WTC11 (cell line): ENCODE data around the gene CPNE6. TPM values are rescaled to one million over a fixed set of nuclear protein-coding genes. Genes with fewer than 3 reads are reported as not detected.

Experiments
- ATAC-seq: fragments of 200-7000 bp; cut with Tn5 transposase; 2 replicates; pipeline ENCODE4 v1.10.0; 2021; ENCODE audit warnings: mild to moderate bottlenecking, moderate library complexity
- CTCF ChIA-PET: fragments of 300-600 bp; sonication (Branson Sonifier 250); formaldehyde crosslinking; loops from one replicate; lab custom pipeline; 2021; ENCODE audit warnings: antibody characterized with exemption; lab: Charles Lee
- POLR2A ChIA-PET: fragments of 350-600 bp; sonication (Branson Sonifier 250); formaldehyde crosslinking; loops from one replicate; lab custom pipeline; 2021; ENCODE audit warnings: antibody characterized with exemption; lab: Charles Lee
- DNase-seq: peaks from one replicate; pipeline ENCODE4 v3.0.0; 2021; ENCODE audit warnings: low spot score
- H3K27ac Mint-ChIP-seq: 2 replicates; pipeline ENCODE4 v1.8.0; 2021; ENCODE audit warnings: mixed read lengths
- H3K27me3 Mint-ChIP-seq: 2 replicates; pipeline ENCODE4 v1.8.0; 2021; ENCODE audit warnings: low read depth, mild to moderate bottlenecking, moderate library complexity, mixed read lengths
- H3K36me3 Mint-ChIP-seq: 2 replicates; pipeline ENCODE4 v1.8.0; 2021; ENCODE audit warnings: mixed read lengths
- H3K4me1 Mint-ChIP-seq: 2 replicates; pipeline ENCODE4 v1.8.0; 2022; ENCODE audit warnings: mixed read lengths
- H3K4me3 Mint-ChIP-seq: 2 replicates; pipeline ENCODE4 v1.8.0; 2021; ENCODE audit warnings: mild to moderate bottlenecking, moderate library complexity, mixed read lengths
- H3K9me3 Mint-ChIP-seq: 2 replicates; pipeline ENCODE4 v1.8.0; 2021; ENCODE audit warnings: mixed read lengths
- ATF2 ChIP-seq: sonication (generic); formaldehyde crosslinking; IDR thresholded peaks from 2 replicates; pipeline ENCODE4 v1.8.1; 2022; ENCODE audit warnings: low read depth, missing genetic modification reagents, borderline replicate concordance
- CBFB ChIP-seq: sonication (generic); formaldehyde crosslinking; IDR thresholded peaks from 2 replicates; pipeline ENCODE4 v1.8.1; 2022; ENCODE audit warnings: mild to moderate bottlenecking, low read depth, missing genetic modification reagents
- CREB1 ChIP-seq: sonication (generic); formaldehyde crosslinking; IDR thresholded peaks from 2 replicates; pipeline ENCODE4 v1.8.0; 2023; ENCODE audit warnings: mild to moderate bottlenecking, missing genetic modification reagents
- E2F4 ChIP-seq: sonication (generic); formaldehyde crosslinking; IDR thresholded peaks from 2 replicates; pipeline ENCODE4 v1.8.1; 2022; ENCODE audit warnings: low read depth, mild to moderate bottlenecking, moderate library complexity, missing genetic modification reagents, borderline replicate concordance
- ESRRA ChIP-seq: sonication (generic); formaldehyde crosslinking; IDR thresholded peaks from 2 replicates; pipeline ENCODE4 v1.8.1; 2022; ENCODE audit warnings: mild to moderate bottlenecking, missing genetic modification reagents, borderline replicate concordance
- ETV6 ChIP-seq: sonication (generic); formaldehyde crosslinking; IDR thresholded peaks from 2 replicates; pipeline ENCODE4 v1.8.1; 2022; ENCODE audit warnings: mild to moderate bottlenecking, missing genetic modification reagents
- FOXJ3 ChIP-seq: sonication (generic); formaldehyde crosslinking; IDR thresholded peaks from 2 replicates; pipeline ENCODE4 v1.9.0; 2021; ENCODE audit warnings: missing genetic modification reagents, mild to moderate bottlenecking, borderline replicate concordance
- GRHL2 ChIP-seq: fragments of 250-450 bp; sonication (Bioruptor Pico); IDR thresholded peaks from 2 replicates; pipeline ENCODE4 v1.8.0; 2022; ENCODE audit warnings: mild to moderate bottlenecking, moderate library complexity; ENCODE audit not compliant: insufficient replicate concordance, severe bottlenecking
- IRF2 ChIP-seq: sonication (generic); formaldehyde crosslinking; IDR thresholded peaks from 2 replicates; pipeline ENCODE4 v1.8.0; 2022; ENCODE audit warnings: low read depth, missing genetic modification reagents, borderline replicate concordance
- KAT7 ChIP-seq: sonication (generic); formaldehyde crosslinking; IDR thresholded peaks from 2 replicates; pipeline ENCODE4 v1.8.1; 2023; ENCODE audit warnings: missing genetic modification reagents, mild to moderate bottlenecking, borderline replicate concordance
- MXD4 ChIP-seq: fragments of 250-450 bp; sonication (Bioruptor Pico); IDR thresholded peaks from 2 replicates; pipeline ENCODE4 v1.8.0; 2021; ENCODE audit warnings: mild to moderate bottlenecking, moderate library complexity, borderline replicate concordance
- NR1H2 ChIP-seq: sonication (generic); formaldehyde crosslinking; IDR thresholded peaks from 2 replicates; pipeline ENCODE4 v1.9.0; 2021; ENCODE audit warnings: mild to moderate bottlenecking, moderate library complexity, missing genetic modification reagents
- PREB ChIP-seq: sonication (generic); formaldehyde crosslinking; IDR thresholded peaks from 2 replicates; pipeline ENCODE4 v1.8.1; 2022; ENCODE audit warnings: mild to moderate bottlenecking, missing genetic modification reagents, moderate library complexity, borderline replicate concordance
- RELA ChIP-seq: sonication (generic); formaldehyde crosslinking; IDR thresholded peaks from 2 replicates; pipeline ENCODE4 v1.8.1; 2022; ENCODE audit warnings: missing genetic modification reagents, mild to moderate bottlenecking, borderline replicate concordance
- SMAD3 ChIP-seq: sonication (generic); formaldehyde crosslinking; IDR thresholded peaks from 2 replicates; pipeline ENCODE4 v1.8.0; 2022; ENCODE audit warnings: missing genetic modification reagents, mild to moderate bottlenecking, borderline replicate concordance
- SMAD4 ChIP-seq: sonication (generic); formaldehyde crosslinking; IDR thresholded peaks from 2 replicates; pipeline ENCODE4 v1.8.0; 2022; ENCODE audit warnings: mild to moderate bottlenecking, missing genetic modification reagents
- TCF7 ChIP-seq: sonication (generic); formaldehyde crosslinking; IDR thresholded peaks from 2 replicates; pipeline ENCODE4 v1.8.0; 2022; ENCODE audit warnings: mild to moderate bottlenecking, low read depth, missing genetic modification reagents, moderate library complexity
- TEAD1 ChIP-seq: sonication (generic); formaldehyde crosslinking; IDR thresholded peaks from 2 replicates; pipeline ENCODE4 v1.8.0; 2022; ENCODE audit warnings: mild to moderate bottlenecking, missing genetic modification reagents
- USF2 ChIP-seq: sonication (generic); formaldehyde crosslinking; IDR thresholded peaks from 2 replicates; pipeline ENCODE4 v1.8.1; 2023; ENCODE audit warnings: mild to moderate bottlenecking, missing genetic modification reagents, moderate library complexity
- ZBTB21 ChIP-seq: sonication (generic); formaldehyde crosslinking; IDR thresholded peaks from 2 replicates; pipeline ENCODE4 v1.8.1; 2023; ENCODE audit warnings: mild to moderate bottlenecking, missing genetic modification reagents, borderline replicate concordance
- ZNF121 ChIP-seq: sonication (generic); formaldehyde crosslinking; IDR thresholded peaks from 2 replicates; pipeline ENCODE4 v1.8.0; 2023; ENCODE audit warnings: missing genetic modification reagents
- ZNF396 ChIP-seq: fragments of 250-450 bp; sonication (Bioruptor Pico); IDR thresholded peaks from 2 replicates; pipeline ENCODE4 v1.8.0; 2021; ENCODE audit warnings: mild to moderate bottlenecking, moderate library complexity, borderline replicate concordance
- ZNF416 ChIP-seq: fragments of 250-450 bp; sonication (Bioruptor Pico); IDR thresholded peaks from 2 replicates; pipeline ENCODE4 v1.9.0; 2021; ENCODE audit warnings: mild to moderate bottlenecking, inconsistent platforms
- ZNF532 ChIP-seq: fragments of 250-450 bp; sonication (Bioruptor Pico); IDR thresholded peaks from 2 replicates; pipeline ENCODE4 v1.9.0; 2021; ENCODE audit warnings: mild to moderate bottlenecking, borderline replicate concordance
- ZNF671 ChIP-seq: fragments of 250-450 bp; sonication (Bioruptor Pico); IDR thresholded peaks from 2 replicates; pipeline ENCODE4 v1.8.0; 2021; ENCODE audit warnings: mild to moderate bottlenecking
- total RNA-seq: library from RNA; stranded (reverse); gene quantifications from 3 replicates; pipeline ENCODE4 v1.2.3, GENCODE V29; 2021

The CPNE6 gene
- total RNA-seq, 1 experiment from 2014 or later, result not detected

GRCh38 chr14:24113801-24114531 lies 42.6 kb downstream of the CPNE6 start (continued):
- TF ChIP-seq ZBTB21 (CRISPR knock-in tag), result peak; percentile 64; the same call in 1 of the 2 replicates
- no peak for TF ChIP-seq SMAD4

GRCh38 chr14:24114532-24115421 lies 43.4 kb downstream of the CPNE6 start, which contains the start of the genes DCAF11 and NRL:
Gene DCAF11 (plus strand): TSS chr14:24114777. CDS start chr14:24115595, 818 bp downstream.
Gene NRL (minus strand): TSS chr14:24114949. CDS start chr14:24082848, 32,101 bp downstream.
- CTCF ChIA-PET, result interaction anchor here (0.6 to 3.3 kb wide), 32 partner anchors 7 to 483 kb away, joined by 3 to 67 read pairs (median 4); partner anchors contain the start of genes CARMIL3, CHMP4A, CIDEB and DHRS4L2
- peak; percentile 86 for ATAC-seq
- POLR2A ChIA-PET, result interaction anchor here (0.6 to 3.3 kb wide), 21 partner anchors 9 to 110 kb away, joined by 3 to 44 read pairs (median 6); partner anchors contain the start of genes CARMIL3, CHMP4A, EMC9 and IPO4
- no peak for TF ChIP-seq ATF2 (CRISPR knock-in tag)
- TF ChIP-seq MXD4, result no peak
- no peak for TF ChIP-seq ZNF416 (CRISPR knock-in tag)
- TF ChIP-seq KAT7 (CRISPR knock-in tag), result no peak
- TF ChIP-seq ZNF396 (CRISPR knock-in tag), result no peak
- TF ChIP-seq ZNF671 (CRISPR knock-in tag), result no peak
- TF ChIP-seq ESRRA, result no peak
- TF ChIP-seq NR1H2 (CRISPR knock-in tag), result no peak
- peak; percentile 52; the same call in 1 of the 2 replicates for TF ChIP-seq TEAD1 (CRISPR knock-in tag)
- peak; percentile 81; the same call in 1 of the 2 replicates for TF ChIP-seq ZBTB21 (CRISPR knock-in tag)
- TF ChIP-seq GRHL2 (CRISPR knock-in tag), result no peak
- no peak for TF ChIP-seq RELA (CRISPR knock-in tag)
- TF ChIP-seq CREB1 (CRISPR knock-in tag), result no peak
- peak; percentile 90; the same call in 1 of the 2 replicates for TF ChIP-seq PREB (CRISPR knock-in tag)
- TF ChIP-seq FOXJ3 (CRISPR knock-in tag), result no peak
- no peak for TF ChIP-seq ZNF532
- no peak for TF ChIP-seq IRF2
- no peak for TF ChIP-seq ZNF121 (CRISPR knock-in tag)
- peak; percentile 58; the same call in 1 of the 2 replicates for TF ChIP-seq ETV6
- TF ChIP-seq TCF7 (CRISPR knock-in tag), result no peak
- no peak for TF ChIP-seq E2F4 (CRISPR knock-in tag)
- TF ChIP-seq CBFB, result no peak
- TF ChIP-seq USF2, result peak; percentile 90
- 0 out of 2 replicates have a peak, but pooled peaks have one; percentile 57 for TF ChIP-seq SMAD3 (CRISPR knock-in tag)

More at GRCh38 chr14:24114532-24115421, 43.4 kb downstream of the CPNE6 start, which contains the start of the genes DCAF11 and NRL:
- H3K27ac Mint-ChIP-seq, result peak within 1 kb of the TSS; percentile 99
- H3K4me1 Mint-ChIP-seq, result peaks cover 17% of the 10 kb centered on the region
- H3K36me3 Mint-ChIP-seq, result peaks cover 32% of the 10 kb centered on the region
- peaks cover 4% of the 10 kb centered on the region; the same call in 1 of the 2 replicates for H3K27me3 Mint-ChIP-seq
- peak; percentile 98 for DNase-seq
- no peaks in the 10 kb centered on the region for H3K9me3 Mint-ChIP-seq
- peak within 1 kb of the TSS; percentile 99 for H3K4me3 Mint-ChIP-seq
